Coronary artery (tissue), 2 donors: ENCODE results near the gene DUX4.
"Not testable (repeated sequence)": the region's sequence is repeated elsewhere in the genome, so short reads cannot be mapped to it uniquely, and the experiment has no call there.

ENCODE experiments used
- DNase-seq: peaks from one replicate; pipeline ENCODE4 v3.0.0-alpha.2; 2017; ENCODE audit warnings: low spot score
- H3K27ac ChIP-seq, 2 donors: fragments of 200-600 bp; sonication (generic); one replicate each; pipeline ENCODE4 v1.5.1; 2016 to 2019
- H3K4me3 ChIP-seq: fragments of 200-600 bp; sonication (generic); 2 replicates; pipeline ENCODE4 v1.5.1; 2016; ENCODE audit warnings: mild to moderate bottlenecking, moderate library complexity

The DUX4 gene

GRCh38 chr4:190173428-190173827 is at the start of gene DUX4:
Gene DUX4, plus strand, starts transcription at chr4:190173774. Its CDS starts 0 bp downstream, at chr4:190173774.
- H3K4me3 ChIP-seq, DNase-seq, H3K27ac ChIP-seq: not testable (repeated sequence)

GRCh38 chr4:190175436-190175835 is 1.9 kb downstream of the DUX4 start:
- H3K4me3 ChIP-seq, H3K27ac ChIP-seq, DNase-seq: not testable (repeated sequence)

GRCh38 chr4:190177727-190178605 is 4.4 kb downstream of the DUX4 start:
- H3K27ac ChIP-seq, DNase-seq, H3K4me3 ChIP-seq: not testable (repeated sequence)

- not testable (repeated sequence) for DNase-seq, H3K4me3 ChIP-seq, H3K27ac ChIP-seq
Measured at GRCh38 chr4:190178606-190178990, 5.0 kb downstream of the DUX4 start.

GRCh38 chr4:190179030-190179739 is 5.6 kb downstream of the DUX4 start:
- not testable (repeated sequence) for H3K4me3 ChIP-seq, DNase-seq, H3K27ac ChIP-seq

GRCh38 chr4:190179740-190180094 is 6.1 kb downstream of the DUX4 start:
- not testable (repeated sequence) for H3K27ac ChIP-seq, H3K4me3 ChIP-seq, DNase-seq

- not testable (repeated sequence) for H3K27ac ChIP-seq, H3K4me3 ChIP-seq, DNase-seq
Measured at GRCh38 chr4:190180947-190181346, 7.4 kb downstream of the DUX4 start.

- not testable (repeated sequence) for H3K27ac ChIP-seq, H3K4me3 ChIP-seq, DNase-seq
Measured at GRCh38 chr4:190181481-190182100, 8.0 kb downstream of the DUX4 start.

GRCh38 chr4:190203510-190203909 is 29.9 kb downstream of the DUX4 start:
- H3K4me3 ChIP-seq, H3K27ac ChIP-seq, DNase-seq: not testable (repeated sequence)
